Hepatocyte (in vitro differentiated cells): ENCODE measurements around the gene COP1.

Experiments
- CTCF ChIP-seq: fragments of 200-600 bp; sonication (generic); IDR thresholded peaks from 2 replicates; pipeline ENCODE4 v1.5.1; 2016; ENCODE audit warnings: antibody characterized with exemption, mild to moderate bottlenecking; ENCODE audit not compliant: poor library complexity
- EZH2 ChIP-seq: fragments of 200-600 bp; sonication (generic); IDR thresholded peaks from 2 replicates; pipeline ENCODE4 v1.6.1; 2016; ENCODE audit warnings: antibody characterized with exemption, mild to moderate bottlenecking, borderline replicate concordance
- EZH2phosphoT487 ChIP-seq: fragments of 200-600 bp; sonication (generic); IDR thresholded peaks from one replicate; pipeline ENCODE4 v1.6.1; 2018; ENCODE audit warnings: antibody characterized with exemption, mild to moderate bottlenecking, low read depth, moderate library complexity; ENCODE audit not compliant: unreplicated experiment, severe bottlenecking

- TF ChIP-seq CTCF (no peak), EZH2 (no peak), EZH2phosphoT487 (no peak)
Observed at GRCh38 chr1:176051402-176051801, 155.7 kb downstream of the COP1 start.
